GM19467 (cell line): ENCODE data around the gene ARHGEF3.

ENCODE experiments used
- ATAC-seq: cut with Tn5 transposase; IDR thresholded peaks from one replicate; pipeline ENCODE4 v1.9.1; 2021; ENCODE audit warnings: mild to moderate bottlenecking, moderate library complexity; ENCODE audit not compliant: unreplicated experiment

ARHGEF3 gene, protein sequence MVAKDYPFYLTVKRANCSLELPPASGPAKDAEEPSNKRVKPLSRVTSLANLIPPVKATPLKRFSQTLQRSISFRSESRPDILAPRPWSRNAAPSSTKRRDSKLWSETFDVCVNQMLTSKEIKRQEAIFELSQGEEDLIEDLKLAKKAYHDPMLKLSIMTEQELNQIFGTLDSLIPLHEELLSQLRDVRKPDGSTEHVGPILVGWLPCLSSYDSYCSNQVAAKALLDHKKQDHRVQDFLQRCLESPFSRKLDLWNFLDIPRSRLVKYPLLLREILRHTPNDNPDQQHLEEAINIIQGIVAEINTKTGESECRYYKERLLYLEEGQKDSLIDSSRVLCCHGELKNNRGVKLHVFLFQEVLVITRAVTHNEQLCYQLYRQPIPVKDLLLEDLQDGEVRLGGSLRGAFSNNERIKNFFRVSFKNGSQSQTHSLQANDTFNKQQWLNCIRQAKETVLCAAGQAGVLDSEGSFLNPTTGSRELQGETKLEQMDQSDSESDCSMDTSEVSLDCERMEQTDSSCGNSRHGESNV

GRCh38 chr3:56801662-56802377 lies at the start of gene ARHGEF3:
Gene ARHGEF3, minus strand, starts transcription at chr3:56801949. Its CDS starts 151 bp downstream, at chr3:56801798.
- peak; percentile 77 for ATAC-seq

DNA sequence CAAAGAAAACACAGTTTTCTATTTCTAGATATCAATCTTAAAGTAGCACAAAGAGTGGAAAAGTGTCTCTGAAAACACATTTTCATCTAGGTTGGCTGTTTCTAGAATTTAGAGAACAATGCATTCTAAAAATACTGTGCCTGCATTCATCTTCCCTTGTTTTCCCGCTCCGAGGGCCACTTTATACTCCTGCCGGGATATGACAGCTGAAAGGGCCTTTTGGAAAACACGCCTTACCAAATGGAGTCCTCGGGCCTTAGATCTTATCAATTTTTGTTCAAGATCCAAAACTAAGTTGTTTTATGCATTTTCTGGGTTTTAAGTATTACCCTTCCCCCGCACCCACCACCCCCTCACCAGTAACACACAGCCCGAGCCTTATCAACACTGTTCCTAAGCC lies 47.9 kb upstream of the ARHGEF3 start:
- no peak for ATAC-seq

GRCh38 chr3:56845505-56845904 lies 43.8 kb upstream of the ARHGEF3 start:
- ATAC-seq, result no peak

DNA sequence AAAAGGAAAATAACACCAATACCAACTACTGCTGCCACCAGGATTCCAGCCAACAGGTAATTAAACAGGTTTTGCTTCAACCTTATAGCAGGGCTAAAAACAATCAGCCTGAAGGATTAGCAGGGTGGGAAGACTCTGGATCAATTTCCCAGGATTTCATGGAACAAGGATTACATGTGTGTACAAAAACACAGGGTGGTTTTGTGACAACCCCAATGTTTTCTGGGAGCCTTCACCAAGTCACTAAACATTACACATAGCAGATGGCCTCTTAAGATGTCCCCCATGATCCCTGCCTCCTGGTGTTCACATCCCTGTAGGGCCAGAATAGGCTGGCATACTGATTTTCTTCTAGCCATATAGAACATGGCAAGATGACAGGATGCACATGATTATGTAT lies 42.8 kb upstream of the ARHGEF3 start:
- no peak for ATAC-seq

DNA sequence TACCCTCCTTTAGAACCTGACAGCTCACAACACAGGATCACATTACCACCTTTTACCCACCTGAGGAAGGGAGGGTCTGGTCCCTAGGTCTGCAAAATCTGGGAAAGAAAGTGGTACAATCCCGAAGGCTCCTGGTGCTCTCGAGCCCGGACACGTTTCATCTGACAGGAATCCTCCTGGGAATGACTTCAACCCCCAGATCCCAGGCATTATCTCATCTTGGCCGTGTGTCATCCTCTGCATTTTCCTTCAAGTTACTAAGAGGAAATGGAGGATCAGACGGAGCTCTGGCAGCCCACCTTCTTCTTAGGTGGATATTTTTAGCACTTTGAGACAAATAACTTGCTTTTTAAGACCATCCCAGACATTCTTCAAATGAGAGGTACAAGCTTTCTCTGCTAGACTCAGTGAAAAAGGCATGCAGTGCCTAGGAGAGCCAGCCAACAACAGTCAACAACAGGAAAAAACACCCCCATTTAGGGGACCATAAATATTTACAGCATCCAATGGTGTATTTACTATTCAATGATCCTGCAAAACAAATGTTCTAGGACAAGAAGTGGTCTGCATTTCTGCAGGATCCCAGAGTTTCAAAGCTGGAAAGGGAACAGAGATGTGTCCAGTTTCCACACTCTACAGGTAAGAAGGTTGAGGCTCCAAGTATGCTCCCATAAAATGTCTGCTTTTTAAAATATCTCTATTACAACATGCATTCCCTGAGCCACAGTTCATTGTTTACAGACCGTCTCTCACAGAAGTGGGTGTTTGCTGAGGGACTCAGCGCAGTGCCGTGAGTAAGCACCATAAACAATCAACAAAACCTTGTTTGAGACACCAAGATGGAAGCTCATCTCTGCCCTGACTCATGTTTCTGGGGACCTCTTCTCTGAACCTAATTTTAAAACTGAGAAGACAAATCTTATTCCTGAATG lies 38.3 kb upstream of the ARHGEF3 start:
- no peak for ATAC-seq

DNA sequence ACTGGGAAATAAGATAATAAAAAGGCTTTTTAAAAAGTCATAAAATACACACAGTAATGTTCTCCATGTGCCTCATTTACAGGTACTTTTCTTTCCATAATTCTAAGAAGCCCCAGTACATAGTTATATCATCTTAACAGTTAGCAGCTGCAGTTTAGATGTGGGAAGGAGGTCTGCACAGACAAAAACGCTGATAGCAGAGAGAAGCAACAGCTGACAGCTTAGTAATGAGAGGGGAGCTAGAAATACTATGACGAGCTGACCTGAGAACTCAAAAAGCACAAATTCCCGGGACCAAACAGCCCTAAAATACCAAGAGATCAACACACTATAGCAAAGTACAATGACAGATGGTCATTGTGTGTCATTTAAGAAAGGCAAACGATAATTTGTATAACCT lies 36.7 kb upstream of the ARHGEF3 start:
- ATAC-seq, result no peak

GRCh38 chr3:56837196-56837955 lies 35.6 kb upstream of the ARHGEF3 start:
- peak; percentile 90 for ATAC-seq

DNA sequence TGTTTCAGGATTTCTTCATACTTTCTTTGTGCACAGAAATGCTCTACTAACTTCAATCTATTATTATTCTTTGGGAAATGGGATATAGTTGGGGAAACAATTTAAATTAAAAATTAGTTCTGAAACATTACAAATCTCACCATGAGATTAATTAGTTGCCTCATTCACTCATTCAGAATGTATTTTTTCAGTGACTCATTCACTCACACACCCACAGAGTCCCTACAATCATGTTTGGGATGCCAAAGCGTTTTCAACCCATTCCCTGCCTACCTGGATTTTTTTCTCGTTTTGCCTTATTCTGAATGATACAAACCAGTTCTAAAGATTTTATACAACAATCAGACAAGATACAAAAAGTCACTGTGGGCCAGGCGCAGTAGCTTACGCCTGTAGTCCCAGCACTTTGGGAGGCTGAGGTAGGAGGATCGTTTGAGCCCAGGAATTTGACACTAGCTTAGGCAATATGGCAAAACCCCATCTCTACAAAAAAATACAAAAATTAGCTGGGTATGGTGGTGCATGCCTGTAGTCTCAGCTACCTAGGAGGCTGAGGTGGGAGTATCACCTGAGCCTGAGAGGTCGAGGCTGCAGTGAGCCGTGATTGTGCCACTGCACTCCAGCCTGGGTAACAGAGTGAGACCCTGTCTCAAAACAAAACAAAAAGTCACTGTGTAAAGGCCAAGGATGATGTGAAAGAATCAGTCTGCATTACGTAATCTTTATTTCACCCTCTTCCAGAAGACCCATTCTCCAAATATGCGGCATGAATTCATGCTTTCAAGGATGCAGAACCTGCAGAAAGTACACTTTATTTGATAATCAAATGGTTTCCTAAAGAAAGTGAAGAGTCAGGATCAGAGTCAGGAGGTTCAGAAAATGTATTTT lies 34.8 kb upstream of the ARHGEF3 start:
- no peak for ATAC-seq

- ATAC-seq, result no peak
These were observed 34.0 kb upstream of the ARHGEF3 start for GRCh38 chr3:56835650-56836227.

- no peak for ATAC-seq
These were observed 31.8 kb upstream of the ARHGEF3 start for GRCh38 chr3:56833536-56833935.

GRCh38 chr3:56833022-56833421 lies 31.3 kb upstream of the ARHGEF3 start:
- no peak for ATAC-seq

DNA sequence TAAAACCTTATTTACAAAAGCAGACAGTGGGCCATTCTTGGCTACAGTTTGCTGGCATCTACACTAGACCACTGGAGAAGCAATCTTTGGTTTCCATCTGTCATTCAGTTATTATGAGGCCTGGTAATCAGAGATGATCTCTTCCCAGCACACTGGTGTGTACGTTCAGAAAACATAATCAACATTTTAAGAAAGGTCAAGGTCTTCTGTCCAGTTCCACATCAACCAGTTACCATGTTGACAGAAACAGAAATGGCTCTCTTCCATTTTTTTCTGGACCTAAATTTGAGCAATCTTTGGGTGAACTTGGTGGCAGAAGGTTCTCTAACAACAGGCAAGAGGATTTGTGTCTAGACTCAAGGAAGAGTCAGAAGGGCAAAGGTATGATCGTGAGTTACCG lies 29.8 kb upstream of the ARHGEF3 start:
- ATAC-seq, result no peak

DNA sequence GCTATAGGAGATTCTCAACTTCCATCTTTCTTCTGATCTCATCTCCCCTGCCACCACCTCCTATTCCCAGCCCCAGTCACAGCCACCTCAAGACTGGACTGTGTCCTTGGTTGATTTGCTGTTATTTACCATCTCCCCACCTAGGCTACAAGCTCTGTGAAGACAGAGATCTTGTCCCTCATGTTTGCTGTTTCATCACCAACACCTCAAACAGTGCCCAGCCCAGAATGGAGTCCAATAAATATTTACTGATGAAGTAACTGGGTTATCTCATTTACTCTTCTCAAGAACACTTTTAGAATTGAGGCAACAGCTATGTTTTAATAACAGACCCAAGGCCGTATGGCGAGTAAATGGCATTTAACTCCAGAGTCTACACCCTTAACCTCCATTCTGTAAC lies 29.1 kb upstream of the ARHGEF3 start:
- ATAC-seq, result no peak

DNA sequence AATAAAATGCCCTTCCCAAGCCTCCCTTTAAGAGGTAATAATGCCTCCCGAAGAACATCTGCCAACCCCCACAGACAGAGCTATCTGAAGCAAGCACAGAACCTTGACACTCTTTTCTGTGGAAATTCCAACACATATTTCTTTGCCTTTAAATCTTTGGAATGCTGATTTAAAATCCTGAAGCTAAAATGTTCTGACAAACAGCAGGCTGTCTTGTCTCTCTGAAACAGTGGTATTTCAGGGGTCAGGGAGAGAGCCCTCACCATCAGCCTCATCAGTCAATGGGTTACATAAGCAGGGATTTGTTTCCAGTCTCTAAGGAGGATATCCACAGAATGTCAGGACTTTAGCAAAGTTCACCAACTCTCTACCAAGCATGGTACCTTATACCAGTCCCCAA lies 27.8 kb upstream of the ARHGEF3 start:
- ATAC-seq, result no peak

DNA sequence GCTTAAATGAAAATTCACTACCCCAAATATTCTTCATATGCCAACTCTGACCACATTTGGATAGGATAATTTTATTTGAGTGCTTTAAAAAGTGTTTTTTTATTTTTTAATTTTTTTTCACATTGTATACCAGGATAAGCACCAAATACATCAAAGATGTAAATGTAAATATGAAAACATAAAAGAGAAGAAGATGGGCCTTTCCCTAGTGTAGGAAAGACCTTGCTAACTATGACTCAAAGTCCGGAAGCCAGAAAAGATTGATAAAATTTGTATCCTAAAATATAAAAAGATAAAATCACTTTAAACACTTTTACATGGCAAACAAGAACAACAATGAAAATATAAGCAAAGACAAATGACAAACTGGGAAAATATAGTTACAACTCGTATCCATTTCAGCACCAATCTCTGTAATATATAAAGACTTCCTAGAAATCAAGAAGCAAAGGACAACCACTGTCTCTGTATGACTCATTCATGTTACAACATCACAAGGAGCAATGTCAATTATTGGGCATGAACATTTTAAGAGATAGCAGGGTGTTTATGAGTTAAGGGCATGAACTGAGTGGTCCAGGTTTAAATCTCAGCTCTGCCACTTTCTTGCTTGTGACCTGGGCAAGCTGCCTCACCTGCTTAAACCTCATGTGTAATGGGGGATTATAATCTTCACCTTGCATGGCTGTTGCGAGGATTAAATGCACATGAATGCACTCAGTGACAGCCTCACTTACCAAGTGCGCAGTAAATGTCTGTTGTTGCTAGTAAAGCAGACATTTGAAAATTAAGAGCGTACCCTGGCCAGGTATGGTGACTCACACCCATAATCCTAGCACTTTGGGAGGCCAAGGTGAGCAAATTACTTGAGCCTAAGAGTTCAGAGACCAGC lies 25.3 kb upstream of the ARHGEF3 start:
- ATAC-seq, result no peak

GRCh38 chr3:56825567-56826438 lies 24.1 kb upstream of the ARHGEF3 start:
- ATAC-seq, result no peak
